Measurements from ENCODE around the gene EYS. TPM values are rescaled to one million over a fixed set of nuclear protein-coding genes. Genes with fewer than 3 reads are reported as not detected.

EYS gene
- total RNA-seq, 1 experiment from 2014 or later, result not detected

GRCh38 chr6:64694356-64694755 is 1012.7 kb downstream of the EYS start:
- Histone ChIP-seq H4K20me1 (ENCODE audit: control insufficient read depth, insufficient read depth, insufficient read length) (no peaks in the 10 kb centered on the region), H3K4me2 (ENCODE audit: insufficient read depth, insufficient read length, low read length) (no peak overlapping the region), H4K91ac (ENCODE audit: insufficient read length, low read depth, low read length) (no peak overlapping the region), H3K4ac (ENCODE audit: low read depth, low read length) (no peak overlapping the region), H3K27ac (ENCODE audit: insufficient read length, low read depth, low read length) (no peak overlapping the region), H3K27me3 (ENCODE audit: insufficient read depth, low read length) (no peaks in the 10 kb centered on the region), H3K9ac (ENCODE audit: extremely low read depth, insufficient read length, low read length) (no peak overlapping the region), H3K79me2 (ENCODE audit: insufficient read depth, low read length) (no peaks in the 10 kb centered on the region), H4K8ac (replicated peaks; ENCODE audit: insufficient read length, low read depth, low read length) (no peak overlapping the region), H2BK12ac (ENCODE audit: insufficient read length, low read depth, low read length) (no peak overlapping the region), H3K79me1 (ENCODE audit: insufficient read depth, low read depth, low read length, poor library complexity, severe bottlenecking) (no peaks in the 10 kb centered on the region), H3K18ac (ENCODE audit: insufficient read length, low read depth, low read length) (no peak overlapping the region), H2BK120ac (ENCODE audit: low read depth, low read length, poor library complexity, severe bottlenecking) (no peak overlapping the region), H3K56ac (ENCODE audit: insufficient read length, low read depth, low read length) (no peak overlapping the region), H2BK5ac (ENCODE audit: insufficient read length, low read length) (no peak overlapping the region), H2BK20ac (ENCODE audit: low read depth, low read length, poor library complexity, severe bottlenecking) (no peak overlapping the region), H2AFZ (ENCODE audit: low read length) (no peak overlapping the region), H3K23me2 (ENCODE audit: insufficient read length, low read depth, low read length, poor library complexity, severe bottlenecking) (no peaks in the 10 kb centered on the region), H2BK15ac (ENCODE audit: low read depth, low read length) (no peak overlapping the region), H3K9me3 (ENCODE audit: control insufficient read depth, low read depth, low read length) (no peaks in the 10 kb centered on the region), H4K5ac (ENCODE audit: insufficient read length, low read depth, low read length) (no peak overlapping the region), H3K4me1 (ENCODE audit: insufficient read depth, low read length) (no peaks in the 10 kb centered on the region), H3T11ph (ENCODE audit: low read length) (no peak overlapping the region), H3K23ac (ENCODE audit: insufficient read length, low read depth, low read length) (no peak overlapping the region), H2AK5ac (ENCODE audit: insufficient read length, low read length) (no peak overlapping the region), H3K14ac (ENCODE audit: insufficient read depth, low read length) (no peak overlapping the region)
- no CpG with 5 or more reads among the region's 3 CpGs for WGBS (ENCODE audit: extremely low coverage, insufficient read length, low lambda C conversion rate)
- no peak overlapping the region for H3K27ac Mint-ChIP-seq
- H3K36me3 Mint-ChIP-seq (ENCODE audit: insufficient read depth in 1 of 3, low read depth in 3 of 3), result no peaks in the 10 kb centered on the region; a peak in 2 of 7 replicates
- DNase-seq, result no peak
- TF ChIP-seq CTCF (conservative IDR thresholded peaks at IDR 0.05), result no peak
- no peaks in the 10 kb centered on the region for H3K4me1 Mint-ChIP-seq
- H3K4me3 Mint-ChIP-seq, result no peak overlapping the region
- H3K27me3 Mint-ChIP-seq (ENCODE audit: low read depth), result no peaks in the 10 kb centered on the region
- H3K9me3 Mint-ChIP-seq, result peaks cover 5 to 13% of the 10 kb centered on the region in 2 experiments; a peak in 3 of 5 replicates
